CD8-positive, alpha-beta memory T cell (primary cell): ENCODE measurements around the gene COX7B. TPM values are rescaled to one million over a fixed set of nuclear protein-coding genes. Genes with fewer than 3 reads are reported as not detected.
"Not testable (repeated sequence)": the region's sequence is repeated elsewhere in the genome, so short reads cannot be mapped to it uniquely, and the experiment has no call there.

ENCODE experiments used
- CTCF ChIA-PET: fragments of 350-600 bp; sonication (Branson Sonifier 250); formaldehyde crosslinking; loops from one replicate; lab custom pipeline; 2021; ENCODE audit warnings: antibody characterized with exemption; lab: Charles Lee
- POLR2A ChIA-PET: fragments of 350-600 bp; sonication (Branson Sonifier 250); formaldehyde crosslinking; loops from one replicate; lab custom pipeline; 2021; ENCODE audit warnings: antibody characterized with exemption; lab: Charles Lee
- DNase-seq, 5 donors: peaks; one replicate each; pipeline versions ENCODE4 v3.0.0 to v3.0.0-alpha.2; 2020 to 2022; ENCODE audit warnings: mixed read lengths in 1 of 5
- H3K27ac ChIP-seq: one replicate; pipeline ENCODE4 v1.7.0; 2013; ENCODE audit warnings: low read depth, mild to moderate bottlenecking, low read length, moderate library complexity
- H3K27me3 ChIP-seq: 2 replicates; pipeline ENCODE4 v1.7.0; 2013; ENCODE audit warnings: low read length, mild to moderate bottlenecking; ENCODE audit not compliant: insufficient read depth, poor library complexity, severe bottlenecking
- H3K36me3 ChIP-seq: 2 replicates; pipeline ENCODE4 v1.7.0; 2013; ENCODE audit warnings: mild to moderate bottlenecking, low read length, moderate library complexity; ENCODE audit not compliant: insufficient read depth
- H3K4me1 ChIP-seq: 2 replicates; pipeline ENCODE4 v1.7.0; 2013; ENCODE audit warnings: mild to moderate bottlenecking, low read length, moderate library complexity; ENCODE audit not compliant: insufficient read depth
- H3K4me3 ChIP-seq: 2 replicates; pipeline ENCODE4 v1.7.0; 2013; ENCODE audit warnings: mild to moderate bottlenecking, low read length
- H3K9me3 ChIP-seq: 2 replicates; pipeline ENCODE4 v1.7.0; 2013; ENCODE audit warnings: mild to moderate bottlenecking, low read length
- H3K27ac Mint-ChIP-seq, 8 donors: one replicate each; pipeline ENCODE4 v1.8.0; 2020 to 2021; ENCODE audit warnings: mixed read lengths in 8 of 8, mild to moderate bottlenecking in 6 of 8, inconsistent platforms in 3 of 8, moderate library complexity in 3 of 8
- H3K27me3 Mint-ChIP-seq, 2 donors: one replicate each; pipeline ENCODE4 v1.8.0; 2020 to 2021; ENCODE audit warnings: mixed read lengths in 2 of 2, mild to moderate bottlenecking in 1 of 2, moderate library complexity in 1 of 2
- H3K36me3 Mint-ChIP-seq, 3 donors: one replicate each; pipeline ENCODE4 v1.8.0; 2020 to 2021; ENCODE audit warnings: mixed read lengths in 3 of 3, inconsistent platforms in 1 of 3, mild to moderate bottlenecking in 1 of 3
- H3K4me1 Mint-ChIP-seq, 3 donors: one replicate each; pipeline ENCODE4 v1.8.0; 2020 to 2021; ENCODE audit warnings: mixed read lengths in 3 of 3, inconsistent platforms in 1 of 3, mild to moderate bottlenecking in 1 of 3
- H3K4me3 Mint-ChIP-seq, 7 donors: one replicate each; pipeline ENCODE4 v1.8.0; 2020 to 2021; ENCODE audit warnings: mixed read lengths in 7 of 7, mild to moderate bottlenecking in 6 of 7, moderate library complexity in 4 of 7, inconsistent platforms in 2 of 7
- H3K9me3 Mint-ChIP-seq, 5 donors: one replicate each; pipeline ENCODE4 v1.8.0; 2020 to 2022; ENCODE audit warnings: mixed read lengths in 5 of 5, mild to moderate bottlenecking in 3 of 5, moderate library complexity in 2 of 5, inconsistent platforms in 1 of 5
- polyA plus RNA-seq: library from polyadenylated mRNA; unstranded; fragments of 300-500 nt; fragmentation: Illumina TruSeq; gene quantifications from one replicate; pipeline ENCODE4 v1.2.3, GENCODE V29; 2021
- total RNA-seq, 2 experiments: library from RNA; stranded (reverse); gene quantifications; one replicate each; pipeline ENCODE4 v1.2.3, GENCODE V29; 2021

The COX7B gene
- total and polyA plus RNA-seq, 3 experiments from 2014 or later: 298 to 377 (median 348) TPM

DNA sequence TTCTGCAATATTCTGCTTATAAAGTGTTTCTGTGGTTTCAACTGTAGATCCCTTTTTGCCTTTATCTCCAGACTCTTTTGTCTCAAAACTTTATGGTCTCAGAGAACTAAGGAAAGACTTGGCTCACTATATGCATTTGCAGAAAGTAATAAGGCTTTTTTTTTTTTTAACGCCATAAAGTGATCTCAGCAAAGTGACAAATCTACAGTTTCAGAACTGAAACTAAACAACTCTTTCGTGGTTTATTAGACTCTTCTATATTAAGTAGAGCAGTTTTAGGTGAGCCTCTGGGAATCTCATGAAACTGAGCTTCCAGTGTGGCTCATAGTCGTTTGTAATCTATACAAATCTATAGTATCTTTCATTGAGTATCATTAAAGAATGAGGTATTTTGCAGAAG, 26.5 kb downstream of the COX7B start:
- peak overlapping the region in 3 of 7 donors; percentile 11 to 32 (median 28) for H3K4me3 Mint-ChIP-seq
- H3K27me3 Mint-ChIP-seq: peaks cover 0 to 3% of the 10 kb centered on the region in 2 donors
- no peak for DNase-seq
- H3K27ac Mint-ChIP-seq: peak overlapping the region in 3 of 8 donors; percentile 23 to 63 (median 33)
- H3K9me3 Mint-ChIP-seq: no peaks in the 10 kb centered on the region
- Histone ChIP-seq H3K4me3 (no peak overlapping the region), H3K9me3 (no peaks in the 10 kb centered on the region), H3K27me3 (no peaks in the 10 kb centered on the region), H3K36me3 (no peaks in the 10 kb centered on the region), H3K4me1 (no peaks in the 10 kb centered on the region), H3K27ac (no peak overlapping the region)
- peaks cover 9 to 27% (median 11%) of the 10 kb centered on the region in 3 donors for H3K4me1 Mint-ChIP-seq
- POLR2A ChIA-PET: no interaction called here
- CTCF ChIA-PET: no interaction called here
- peaks cover 0 to 11% (median 3%) of the 10 kb centered on the region in 3 donors for H3K36me3 Mint-ChIP-seq

GRCh38 chrX:77930581-77930980, 31.3 kb downstream of the COX7B start:
- peaks cover 2 to 12% (median 4%) of the 10 kb centered on the region in 3 donors for H3K4me1 Mint-ChIP-seq
- no peak overlapping the region for H3K27ac Mint-ChIP-seq
- Histone ChIP-seq H3K4me3 (no peak overlapping the region), H3K9me3 (no peaks in the 10 kb centered on the region), H3K27me3 (no peaks in the 10 kb centered on the region), H3K27ac (no peak overlapping the region), H3K4me1 (no peaks in the 10 kb centered on the region), H3K36me3 (no peaks in the 10 kb centered on the region)
- H3K9me3 Mint-ChIP-seq: no peaks in the 10 kb centered on the region
- H3K36me3 Mint-ChIP-seq: peaks cover 0 to 14% (median 0%) of the 10 kb centered on the region in 3 donors
- H3K4me3 Mint-ChIP-seq: no peak overlapping the region
- peaks cover 0 to 3% of the 10 kb centered on the region in 2 donors for H3K27me3 Mint-ChIP-seq
- DNase-seq: no peak
- ChIA-PET CTCF (no interaction called here), POLR2A (no interaction called here)

- Histone ChIP-seq H3K27ac (no peak overlapping the region), H3K27me3 (no peaks in the 10 kb centered on the region), H3K9me3 (no peaks in the 10 kb centered on the region), H3K4me1 (no peaks in the 10 kb centered on the region), H3K36me3 (no peaks in the 10 kb centered on the region), H3K4me3 (no peak overlapping the region)
- peaks cover 0 to 4% (median 0%) of the 10 kb centered on the region in 3 donors for H3K36me3 Mint-ChIP-seq
- ChIA-PET POLR2A (no interaction called here), CTCF (interaction anchor here (1.2 kb wide), 1 partner anchor 314 kb away, joined by 3 read pairs; no protein-coding TSS in a partner anchor)
- no peak overlapping the region for H3K4me3 Mint-ChIP-seq
- no peak for DNase-seq
- peaks cover 0 to 14% (median 0%) of the 10 kb centered on the region in 3 donors for H3K4me1 Mint-ChIP-seq
- no peaks in the 10 kb centered on the region for H3K9me3 Mint-ChIP-seq
- no peak overlapping the region for H3K27ac Mint-ChIP-seq
- H3K27me3 Mint-ChIP-seq: no peaks in the 10 kb centered on the region
Measured at GRCh38 chrX:77935886-77936285, 36.6 kb downstream of the COX7B start.

- Histone ChIP-seq H3K4me3 (no peak overlapping the region), H3K27me3 (no peaks in the 10 kb centered on the region), H3K9me3 (no peaks in the 10 kb centered on the region), H3K4me1 (no peaks in the 10 kb centered on the region), H3K27ac (no peak overlapping the region), H3K36me3 (no peaks in the 10 kb centered on the region)
- ChIA-PET CTCF (interaction anchor here (1.2 kb wide), 1 partner anchor 315 kb away, joined by 3 read pairs; no protein-coding TSS in a partner anchor), POLR2A (no interaction called here)
- DNase-seq: no peak
- Mint-ChIP-seq H3K4me1 (peaks cover 0 to 14% (median 0%) of the 10 kb centered on the region in 3 donors), H3K27ac (no peak overlapping the region), H3K4me3 (no peak overlapping the region), H3K27me3 (no peaks in the 10 kb centered on the region), H3K9me3 (no peaks in the 10 kb centered on the region), H3K36me3 (peaks cover 0 to 4% (median 0%) of the 10 kb centered on the region in 3 donors)
Measured at GRCh38 chrX:77936299-77936698, 37.0 kb downstream of the COX7B start.

- H3K27ac Mint-ChIP-seq: no peak overlapping the region
- Histone ChIP-seq H3K9me3 (no peaks in the 10 kb centered on the region), H3K27ac (no peak overlapping the region), H3K27me3 (no peaks in the 10 kb centered on the region), H3K4me3 (no peak overlapping the region), H3K4me1 (no peaks in the 10 kb centered on the region), H3K36me3 (no peaks in the 10 kb centered on the region)
- peaks cover 0 to 14% (median 1%) of the 10 kb centered on the region in 3 donors for H3K4me1 Mint-ChIP-seq
- POLR2A ChIA-PET: no interaction called here
- peaks cover 0 to 4% (median 0%) of the 10 kb centered on the region in 3 donors for H3K36me3 Mint-ChIP-seq
- no peaks in the 10 kb centered on the region for H3K27me3 Mint-ChIP-seq
- H3K9me3 Mint-ChIP-seq: no peaks in the 10 kb centered on the region
- DNase-seq: no peak
- H3K4me3 Mint-ChIP-seq: no peak overlapping the region
- CTCF ChIA-PET: interaction anchor here (1.2 kb wide), 1 partner anchor 315 kb away, joined by 3 read pairs; no protein-coding TSS in a partner anchor
Measured at GRCh38 chrX:77937291-77937690, 38.0 kb downstream of the COX7B start.

DNA sequence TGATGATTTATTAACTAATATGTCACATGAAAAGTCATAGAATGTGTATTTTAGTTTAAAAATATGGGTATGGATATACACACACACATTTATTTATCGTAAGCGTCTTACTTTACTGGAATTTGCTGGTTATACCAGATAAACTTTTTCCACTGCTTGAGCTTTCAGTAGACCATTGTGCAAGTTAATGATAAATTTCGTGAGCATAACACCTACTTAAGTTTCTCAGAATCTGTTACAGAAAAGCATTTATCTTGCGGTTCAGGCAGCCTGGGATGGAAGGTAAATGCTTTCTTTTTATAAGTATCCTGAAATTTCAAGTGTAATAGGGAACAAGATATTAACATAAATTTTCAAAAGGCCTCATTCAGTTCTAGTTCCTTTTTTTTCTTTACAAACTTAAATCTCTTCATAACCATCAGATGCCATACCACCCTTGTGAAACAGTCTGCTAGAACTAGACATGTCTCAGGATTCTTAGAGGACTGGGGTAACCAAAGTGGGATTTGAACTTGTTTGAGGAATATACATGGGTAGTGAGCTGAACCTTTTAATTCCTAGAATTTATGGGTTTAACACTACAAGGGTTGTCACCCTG, 38.9 kb downstream of the COX7B start:
- POLR2A ChIA-PET: no interaction called here
- H3K4me1 ChIP-seq: no peaks in the 10 kb centered on the region
- H3K9me3 ChIP-seq: no peaks in the 10 kb centered on the region
- Mint-ChIP-seq H3K36me3 (no peaks in the 10 kb centered on the region), H3K9me3 (no peaks in the 10 kb centered on the region), H3K4me3 (no peak overlapping the region), H3K27me3 (no peaks in the 10 kb centered on the region), H3K4me1 (peaks cover 2 to 13% (median 2%) of the 10 kb centered on the region in 3 donors), H3K27ac (no peak overlapping the region)
- no peaks in the 10 kb centered on the region for H3K27me3 ChIP-seq
- H3K36me3 ChIP-seq: no peaks in the 10 kb centered on the region
- no peak overlapping the region for H3K4me3 ChIP-seq
- H3K27ac ChIP-seq: no peak overlapping the region
- no peak for DNase-seq
- CTCF ChIA-PET: no interaction called here

- H3K27me3 ChIP-seq, POLR2A ChIA-PET, DNase-seq, CTCF ChIA-PET, H3K36me3 ChIP-seq, H3K4me3 Mint-ChIP-seq, H3K36me3 Mint-ChIP-seq, H3K4me3 ChIP-seq, H3K27me3 Mint-ChIP-seq, H3K4me1 ChIP-seq, H3K9me3 ChIP-seq, H3K27ac ChIP-seq, H3K4me1 Mint-ChIP-seq, H3K27ac Mint-ChIP-seq, H3K9me3 Mint-ChIP-seq: not testable (repeated sequence)
Measured at GRCh38 chrX:77945031-77945430, 45.8 kb downstream of the COX7B start.

DNA sequence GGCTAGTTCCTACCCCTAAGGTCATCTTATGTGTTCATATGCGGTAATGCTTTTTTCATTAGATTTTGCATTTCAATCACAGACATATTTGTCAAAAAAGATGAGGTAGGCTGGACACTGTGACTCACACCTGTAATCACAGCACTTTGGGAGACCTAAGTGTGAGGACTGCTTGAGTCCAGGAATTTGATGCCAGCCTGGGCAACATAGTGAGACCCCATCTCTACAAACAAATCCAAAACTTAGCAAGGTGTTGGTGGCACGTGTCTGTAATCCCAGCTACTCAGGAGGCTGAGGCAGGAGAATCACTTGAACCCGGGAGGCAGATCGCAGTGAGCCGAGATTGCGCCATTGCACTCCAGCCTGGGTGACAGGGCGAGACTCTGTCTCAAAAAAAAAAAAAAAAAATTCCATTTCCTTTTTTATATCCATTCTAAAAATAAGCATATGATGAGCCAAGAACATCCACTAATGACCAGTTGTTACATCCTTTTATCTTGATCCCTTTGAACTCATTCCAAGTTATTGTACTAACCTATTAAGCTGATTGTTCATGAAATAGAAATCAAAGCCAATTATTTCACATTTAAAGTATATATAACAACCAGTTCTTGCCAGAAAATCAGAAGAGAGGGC, 46.8 kb downstream of the COX7B start:
- Mint-ChIP-seq H3K27ac (no peak overlapping the region), H3K4me1 (peaks cover 4 to 5% (median 4%) of the 10 kb centered on the region in 3 donors), H3K36me3 (peaks cover 2 to 3% (median 2%) of the 10 kb centered on the region in 3 donors), H3K9me3 (no peaks in the 10 kb centered on the region), H3K4me3 (no peak overlapping the region), H3K27me3 (peaks cover 0 to 3% of the 10 kb centered on the region in 2 donors)
- H3K4me1 ChIP-seq: no peaks in the 10 kb centered on the region
- ChIA-PET POLR2A (no interaction called here), CTCF (no interaction called here)
- no peak for DNase-seq
- H3K9me3 ChIP-seq: no peaks in the 10 kb centered on the region
- no peaks in the 10 kb centered on the region for H3K36me3 ChIP-seq
- H3K27me3 ChIP-seq: no peaks in the 10 kb centered on the region
- no peak overlapping the region for H3K27ac ChIP-seq
- no peak overlapping the region for H3K4me3 ChIP-seq
